Endometrium (tissue), 2 donors: ENCODE data around the gene RGL1.

Experiments used
- FAIRE-seq: peaks from 2 replicates; lab custom pipeline; 2012; peaks lifted over from hg19 to GRCh38; lab: Jason Lieb, UNC
- donor health status: control.
- donor health status: control.

The RGL1 gene

DNA sequence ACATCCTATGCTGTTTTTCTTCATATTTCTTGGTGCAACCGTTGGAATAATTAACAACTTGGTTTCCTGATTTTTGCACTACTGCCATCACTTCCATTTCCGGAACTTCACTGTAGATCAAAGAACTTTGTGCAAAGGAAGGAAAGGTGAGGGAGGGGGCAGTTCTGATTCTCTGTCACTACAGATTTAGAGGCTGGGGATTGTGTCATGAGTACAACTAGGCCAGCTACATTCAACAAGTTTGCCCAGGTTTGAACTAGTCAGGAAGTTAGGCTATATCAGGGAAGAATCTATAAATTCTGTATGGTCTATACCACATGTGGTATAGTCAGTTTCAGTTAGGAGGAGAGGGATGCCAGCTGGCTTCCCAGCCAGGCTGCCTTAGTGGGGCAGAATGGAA lies 84.2 kb downstream of the RGL1 start:
- no peak for FAIRE-seq

DNA sequence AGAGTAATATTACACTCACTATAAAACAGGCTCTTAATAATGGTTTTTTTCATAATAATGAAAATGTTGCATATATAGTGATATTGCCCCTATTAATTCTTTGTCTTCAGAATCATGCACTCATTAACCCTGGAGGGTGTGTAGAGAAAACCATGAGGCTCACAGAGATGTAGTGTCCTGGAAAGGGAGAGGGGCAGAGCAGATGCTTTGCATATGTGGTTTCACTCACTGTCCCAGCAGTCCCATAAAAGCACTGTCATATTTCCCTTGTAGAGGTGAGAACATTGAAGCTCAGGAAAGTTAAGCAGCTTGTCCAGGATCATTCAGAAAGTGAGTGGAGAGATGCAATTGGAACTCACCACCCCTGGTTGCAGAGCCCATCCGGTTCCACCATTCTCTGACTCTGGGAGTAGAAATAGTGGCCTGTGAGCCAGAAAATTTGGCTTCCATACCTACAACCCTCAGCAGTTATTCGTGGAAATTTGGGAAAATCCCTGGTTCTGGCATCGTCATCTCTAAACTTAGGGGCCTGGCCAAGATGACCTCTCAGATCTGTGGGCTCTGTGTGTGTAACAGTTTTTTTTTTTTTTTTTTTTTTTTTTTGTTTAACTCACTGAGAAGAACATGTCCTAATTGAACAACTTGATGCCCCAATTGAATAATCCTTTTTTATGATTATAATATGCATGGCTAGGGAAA lies 86.4 kb downstream of the RGL1 start:
- FAIRE-seq, result no peak

DNA sequence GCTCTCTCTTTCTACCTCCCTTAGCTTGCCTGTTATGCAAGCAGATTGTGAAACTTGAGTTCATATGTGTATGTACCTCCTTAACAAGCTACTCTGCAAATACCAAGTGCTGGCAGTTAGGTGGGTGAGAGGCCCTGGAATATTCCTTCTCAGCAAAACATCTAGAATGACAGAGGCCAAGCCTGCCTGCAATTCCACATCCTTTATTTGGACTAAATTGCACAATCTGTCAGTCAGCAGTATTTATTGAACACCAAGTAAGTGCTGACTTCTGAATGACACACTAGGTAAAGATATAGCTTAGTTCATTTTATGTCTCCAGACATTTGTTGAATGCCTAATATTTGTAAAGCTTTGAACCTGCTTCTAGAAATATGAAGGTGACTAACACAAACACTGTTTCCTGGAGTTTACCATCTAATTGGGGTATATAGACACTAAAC lies 87.5 kb downstream of the RGL1 start:
- no peak for FAIRE-seq

DNA sequence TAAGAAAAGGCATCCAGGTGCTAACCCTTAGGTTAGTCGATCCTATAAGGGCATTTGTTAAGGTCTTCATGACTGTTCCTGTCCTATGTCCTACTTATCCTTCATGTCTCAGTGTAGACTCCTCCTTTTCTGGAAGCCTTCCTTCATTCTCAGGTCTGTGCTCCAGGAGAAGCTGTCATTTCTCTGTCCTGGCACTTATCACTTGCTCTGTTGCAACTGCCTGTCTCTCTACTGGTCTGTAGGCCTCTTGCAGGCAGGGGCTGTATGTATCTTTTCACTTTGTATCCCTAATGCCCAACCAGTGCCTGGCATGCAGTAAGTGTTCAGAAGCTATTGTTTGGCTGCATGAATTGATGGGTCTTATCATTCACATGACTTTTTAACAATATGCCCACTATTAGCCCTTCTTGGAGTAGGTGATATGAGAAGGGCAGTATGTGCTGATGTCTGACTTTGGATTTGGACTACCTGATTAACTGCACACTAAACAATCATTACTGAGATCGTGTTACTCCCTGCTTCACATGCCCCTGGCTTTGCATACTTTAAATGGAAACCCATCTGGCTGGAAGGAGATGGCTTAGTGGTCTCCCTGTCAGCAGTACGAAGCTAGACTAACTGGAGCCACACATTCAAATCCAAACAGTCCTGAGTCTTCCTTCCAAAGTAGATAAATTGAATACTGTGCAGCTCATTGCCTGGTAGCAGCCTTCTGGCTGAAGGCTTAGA lies 88.8 kb downstream of the RGL1 start:
- no peak for FAIRE-seq

DNA sequence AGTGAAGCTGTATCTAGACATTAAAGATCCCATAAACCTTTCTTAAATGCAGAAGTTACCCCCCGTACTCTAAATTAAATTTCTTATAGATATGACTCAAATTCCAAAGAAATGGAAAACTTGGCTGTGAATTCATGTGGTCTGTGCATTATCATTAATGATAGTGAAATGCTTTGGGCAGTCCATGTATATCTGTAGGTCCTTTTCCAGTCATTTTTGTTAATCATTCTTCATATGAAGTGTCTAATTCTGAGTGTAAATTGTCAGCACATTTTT lies 89.3 kb downstream of the RGL1 start:
- FAIRE-seq, result no peak

DNA sequence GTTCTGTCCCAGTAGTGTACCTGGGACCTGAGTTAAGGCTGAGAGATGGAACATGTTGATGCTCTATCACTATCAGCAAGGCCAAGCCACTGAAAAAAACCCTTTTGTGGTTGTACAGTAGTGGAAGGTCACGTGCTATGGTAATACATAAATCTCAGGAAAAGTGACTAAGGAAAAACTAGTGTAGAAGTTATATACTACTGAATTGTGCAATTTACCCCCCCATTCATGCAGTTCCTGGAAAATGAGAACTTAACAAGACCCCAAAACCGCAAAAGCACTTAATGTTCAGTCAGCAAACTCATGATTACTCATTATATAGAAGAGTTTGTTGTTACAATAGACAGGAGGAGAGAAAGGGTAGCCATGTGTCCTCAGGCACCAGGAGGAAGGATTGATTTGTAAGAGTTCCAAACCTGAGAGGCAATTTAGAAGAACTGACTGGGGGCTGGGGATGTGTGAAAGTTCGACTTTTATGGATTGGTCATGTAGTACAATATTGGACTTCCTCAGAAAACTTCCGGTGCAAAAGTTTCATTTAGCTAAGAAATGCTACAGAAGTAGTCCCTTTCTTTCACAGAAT lies 91.6 kb downstream of the RGL1 start:
- no peak for FAIRE-seq

DNA sequence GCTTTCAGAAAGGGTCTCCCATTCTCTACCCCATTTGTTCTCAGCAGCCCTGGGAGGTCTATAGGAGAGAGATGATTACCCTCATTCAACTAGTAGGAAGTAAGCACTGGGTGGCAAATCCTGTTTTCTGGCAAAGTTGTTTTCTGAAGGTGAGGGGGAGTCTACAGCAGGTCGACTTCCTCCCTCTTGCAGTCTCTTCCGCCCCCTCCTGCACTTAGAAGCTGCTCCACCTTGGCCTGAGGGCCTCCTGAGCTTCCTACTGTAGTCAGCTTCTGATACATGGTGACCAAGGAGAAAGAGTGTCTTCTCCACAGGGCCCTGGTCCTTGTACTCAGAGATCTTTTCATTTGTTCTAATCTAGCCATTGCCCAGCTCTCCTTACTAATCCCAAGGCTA lies 93.1 kb downstream of the RGL1 start:
- FAIRE-seq, result no peak

DNA sequence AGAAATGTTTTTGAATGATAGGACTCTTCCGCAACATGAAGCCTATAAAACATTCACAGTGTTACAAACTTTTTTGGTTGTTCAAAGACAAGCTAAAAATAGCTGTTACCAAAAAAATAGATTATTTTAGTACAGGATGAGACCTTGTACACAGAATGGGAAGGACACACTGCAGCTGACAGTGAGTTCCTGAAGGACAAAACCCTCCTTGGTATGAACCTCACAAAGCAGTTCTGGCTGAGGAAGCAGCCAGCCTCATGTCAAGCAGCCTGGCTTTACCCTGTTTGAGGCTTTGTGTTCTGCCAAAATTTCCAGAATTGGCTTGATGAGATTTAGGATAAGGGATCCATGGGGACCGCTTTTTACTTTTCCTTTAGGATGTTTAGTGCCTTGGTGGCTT lies 93.7 kb downstream of the RGL1 start:
- no peak for FAIRE-seq

DNA sequence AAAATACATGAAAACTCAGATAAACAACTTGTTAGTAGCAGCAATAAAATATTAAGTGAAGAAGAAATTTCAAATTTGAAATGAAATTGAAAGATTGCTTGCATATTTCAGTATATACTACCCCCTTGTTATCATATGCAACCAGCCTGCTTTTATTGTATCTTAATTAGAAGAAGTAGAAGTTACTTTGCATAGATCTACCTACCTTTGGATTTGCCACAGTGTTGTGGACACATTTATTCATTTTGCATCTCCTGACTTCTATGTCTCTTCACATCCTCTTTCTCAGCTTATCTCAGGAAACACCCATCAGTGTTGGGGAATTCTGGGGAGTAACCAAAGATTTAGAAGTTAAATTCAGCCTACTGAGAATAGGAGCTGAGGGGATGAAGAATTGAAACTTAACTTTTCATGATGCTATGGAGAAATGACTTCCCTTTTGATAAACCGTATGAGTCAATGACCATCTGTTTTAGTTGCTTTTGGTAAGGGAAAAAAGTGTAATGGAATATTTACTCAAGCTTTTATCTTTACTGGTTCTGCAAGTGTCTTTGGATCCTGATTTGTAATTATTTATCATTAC lies 96.9 kb downstream of the RGL1 start:
- FAIRE-seq, result no peak

DNA sequence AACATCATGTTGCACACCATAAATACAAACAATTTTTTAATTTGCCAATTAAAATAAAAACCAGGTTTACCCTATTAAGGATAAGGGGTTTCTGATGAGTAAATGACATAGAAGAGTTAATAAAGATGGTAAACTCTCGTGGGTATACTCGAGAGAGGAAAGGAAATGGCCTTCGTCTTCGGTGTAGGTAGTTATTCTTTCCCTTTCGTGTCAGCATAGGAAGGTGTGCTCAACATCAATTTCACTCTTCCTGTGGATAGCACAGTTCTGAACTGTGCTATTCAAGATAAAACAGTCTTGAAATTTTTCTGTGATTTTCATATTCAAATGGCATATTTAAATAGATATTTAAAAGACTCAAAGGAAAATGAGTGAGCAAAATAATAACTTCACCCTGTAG lies 98.2 kb downstream of the RGL1 start:
- no peak for FAIRE-seq

DNA sequence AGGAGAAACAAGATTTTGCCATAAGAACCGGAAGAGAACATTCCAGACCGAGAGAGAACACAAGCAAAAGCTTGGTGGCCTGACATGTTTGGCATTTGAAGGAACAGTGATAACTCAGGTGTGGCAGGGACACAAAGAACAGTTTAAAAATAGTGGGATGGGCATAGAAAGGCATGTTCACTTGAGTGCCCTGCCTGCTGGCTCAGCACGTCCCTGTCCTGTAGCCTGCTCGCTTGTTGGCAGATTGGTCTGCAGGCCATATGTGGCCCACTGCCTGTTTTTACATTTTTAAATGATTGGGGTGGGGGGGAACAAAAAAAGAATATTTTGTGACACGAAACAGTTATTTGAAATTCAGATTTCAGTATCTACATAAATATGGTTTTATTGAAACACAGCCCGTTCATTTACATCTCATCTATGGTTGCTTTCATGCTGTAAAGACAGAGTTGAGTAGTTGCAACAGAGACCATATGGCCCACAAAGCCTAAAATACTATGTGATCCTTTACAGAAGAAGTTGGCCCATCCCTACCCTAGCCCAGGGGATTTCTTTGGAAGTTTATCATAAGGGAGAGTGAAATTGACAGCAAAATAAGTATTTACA lies 100.7 kb downstream of the RGL1 start:
- FAIRE-seq, result no peak

DNA sequence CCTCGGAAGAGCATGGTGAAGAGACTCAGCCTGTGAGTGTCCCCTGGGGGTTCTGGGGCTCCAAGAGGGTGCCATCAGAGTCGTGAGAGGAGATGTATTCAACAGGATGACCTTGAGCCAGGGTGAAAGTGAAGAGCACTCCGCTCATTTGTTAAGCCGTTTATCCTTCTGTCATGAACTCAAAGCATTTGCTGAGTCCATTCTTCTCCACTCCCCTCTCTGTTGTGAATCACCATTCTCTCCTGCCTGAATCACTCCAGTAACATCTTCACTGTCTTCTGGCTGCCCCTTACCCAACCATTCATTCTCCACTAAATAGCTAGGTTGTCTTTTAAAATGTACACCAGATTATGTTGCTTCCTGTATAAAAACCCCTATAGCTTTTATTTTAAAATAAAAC lies 102.2 kb downstream of the RGL1 start:
- FAIRE-seq, result no peak

DNA sequence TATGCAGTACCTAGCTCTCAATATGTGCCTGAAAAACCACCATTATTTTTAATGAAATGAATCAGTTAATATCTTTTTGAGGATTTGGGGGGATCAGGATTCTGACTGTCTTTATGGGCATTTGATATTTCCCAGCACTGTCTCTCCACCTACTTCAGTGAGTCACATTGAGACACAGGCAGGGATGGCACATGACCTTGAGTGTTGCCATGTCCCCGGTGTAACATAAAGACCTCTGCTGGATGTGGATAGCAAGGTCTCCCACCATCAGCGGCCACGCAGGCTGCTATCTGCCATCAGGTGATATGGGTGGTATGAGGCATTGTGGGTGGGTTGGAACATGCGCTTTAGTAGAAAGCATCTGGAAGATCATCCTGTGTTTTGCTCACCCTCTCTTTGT lies 103.2 kb downstream of the RGL1 start:
- FAIRE-seq, result no peak

DNA sequence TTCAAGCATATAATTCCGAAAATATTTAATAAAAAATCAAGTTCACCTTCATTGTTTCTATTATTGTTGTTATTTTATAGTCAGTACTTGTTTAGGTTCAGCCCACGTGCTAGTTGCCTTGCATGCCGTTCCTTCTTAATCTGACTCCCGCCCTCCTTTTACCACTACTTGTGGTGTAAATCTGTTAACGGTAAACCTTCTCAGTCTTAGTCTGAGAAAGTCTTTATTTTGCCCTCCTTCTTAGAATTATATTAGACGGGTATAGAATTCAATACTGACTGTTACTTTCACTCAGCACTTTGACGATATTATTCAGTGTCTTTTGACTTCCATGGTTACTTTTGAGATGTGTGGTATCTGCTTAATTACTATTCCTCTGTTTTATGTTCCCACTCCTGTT lies 104.8 kb downstream of the RGL1 start:
- no peak for FAIRE-seq

DNA sequence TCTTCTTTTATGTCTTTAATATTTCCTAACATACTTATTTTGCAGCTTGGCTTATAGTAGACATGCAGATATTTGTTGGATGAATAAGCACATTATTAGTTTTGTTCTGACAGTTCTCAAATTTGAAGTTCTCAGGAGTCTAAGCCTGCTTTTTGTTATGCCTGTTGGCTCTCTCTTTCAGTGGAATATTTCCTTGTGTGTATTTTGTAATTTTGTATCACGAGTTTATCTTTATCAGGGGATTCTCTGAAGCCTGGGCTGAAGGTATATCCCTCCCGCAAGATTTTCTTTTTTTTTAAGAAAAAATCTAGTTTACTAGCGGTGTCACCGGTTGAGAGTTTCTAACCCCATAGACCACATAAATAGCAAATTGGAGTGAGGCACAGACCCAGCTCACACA lies 105.9 kb downstream of the RGL1 start:
- no peak for FAIRE-seq

DNA sequence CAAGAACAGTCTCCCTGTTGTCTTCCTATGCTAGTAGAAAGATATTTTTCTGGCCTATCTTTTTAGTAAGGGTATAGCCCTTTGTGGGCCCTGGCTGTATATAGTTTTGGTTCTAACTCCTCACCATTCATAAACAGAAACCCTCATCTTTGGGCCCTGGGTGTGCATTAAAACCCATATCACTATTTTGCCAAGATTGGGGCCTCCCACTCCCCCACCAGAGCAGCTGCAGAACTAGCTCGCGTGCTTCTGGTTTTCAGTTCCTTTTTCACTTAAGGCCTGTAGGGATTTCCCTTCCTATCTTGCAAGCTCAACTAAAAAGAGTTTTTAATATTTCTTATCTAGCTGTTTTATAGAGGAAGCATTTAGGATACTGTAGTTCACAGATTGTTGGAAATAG lies 106.4 kb downstream of the RGL1 start:
- no peak for FAIRE-seq

DNA sequence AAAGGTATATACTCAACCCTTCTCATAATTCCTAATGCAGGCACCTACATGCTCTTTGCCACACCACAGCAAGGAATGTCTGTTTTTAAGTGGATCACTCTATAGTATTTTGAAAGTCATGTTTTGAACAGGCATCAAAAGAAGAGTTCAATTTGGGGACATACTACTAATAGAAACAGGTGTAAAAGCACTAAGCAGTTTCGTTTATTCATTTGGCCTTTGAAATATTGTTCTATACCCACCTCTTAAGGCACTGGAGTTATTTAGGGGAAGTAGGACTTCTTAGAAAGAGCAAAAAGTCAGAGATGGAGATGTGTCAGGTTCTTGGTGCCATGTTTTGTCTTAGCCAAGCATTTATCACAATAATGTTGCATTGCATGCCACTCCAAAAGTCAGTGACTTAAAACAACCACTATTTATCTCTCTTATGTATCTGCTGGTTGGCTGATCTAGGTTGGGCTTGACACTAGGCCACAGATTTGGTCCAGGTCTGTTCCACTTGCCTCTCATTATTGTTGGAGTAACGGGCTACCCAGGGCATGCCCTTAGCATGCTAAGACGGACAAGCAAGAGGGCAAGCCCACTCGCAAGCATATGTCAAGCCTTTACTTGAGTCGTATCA lies 107.5 kb downstream of the RGL1 start:
- FAIRE-seq, result no peak

DNA sequence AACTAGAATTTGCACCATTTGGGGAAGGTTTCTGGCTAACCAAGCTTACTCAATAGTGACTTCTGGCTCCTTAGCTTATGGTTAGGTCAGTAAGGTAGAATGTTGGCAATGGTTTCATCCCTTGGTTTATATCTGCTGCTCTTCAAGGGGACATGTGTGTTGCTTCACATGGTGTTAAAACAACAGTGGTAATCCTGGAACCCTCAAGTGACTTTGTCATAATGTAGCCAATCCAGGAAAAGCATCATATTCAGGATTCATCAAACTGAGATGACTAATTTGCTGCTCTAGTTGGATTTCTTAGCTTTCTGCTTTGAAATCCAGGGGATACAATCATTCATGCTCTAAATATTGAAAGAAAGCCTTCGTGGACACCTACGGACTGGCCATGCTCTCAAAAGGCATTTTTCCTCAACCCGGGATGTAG lies 108.7 kb downstream of the RGL1 start:
- FAIRE-seq, result no peak

DNA sequence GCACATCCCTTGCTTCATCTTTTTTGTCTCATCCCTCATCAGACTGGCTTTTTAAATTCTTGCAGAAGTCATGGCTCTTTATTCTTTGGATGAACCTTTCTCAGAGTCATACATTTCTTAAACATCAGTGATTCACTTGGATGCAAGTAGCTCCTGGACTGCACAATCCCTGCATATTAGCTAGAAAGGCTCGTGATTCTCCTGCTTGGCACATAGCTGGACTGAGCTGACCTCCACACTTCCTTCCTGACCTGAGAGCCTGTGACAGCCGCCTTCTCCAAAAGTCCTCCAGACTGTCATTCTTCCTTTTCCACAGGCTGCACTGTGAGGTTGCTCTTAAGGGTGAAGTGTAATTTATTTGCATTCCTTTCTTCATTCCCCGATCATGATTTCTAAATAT lies 109.4 kb downstream of the RGL1 start:
- FAIRE-seq, result no peak

DNA sequence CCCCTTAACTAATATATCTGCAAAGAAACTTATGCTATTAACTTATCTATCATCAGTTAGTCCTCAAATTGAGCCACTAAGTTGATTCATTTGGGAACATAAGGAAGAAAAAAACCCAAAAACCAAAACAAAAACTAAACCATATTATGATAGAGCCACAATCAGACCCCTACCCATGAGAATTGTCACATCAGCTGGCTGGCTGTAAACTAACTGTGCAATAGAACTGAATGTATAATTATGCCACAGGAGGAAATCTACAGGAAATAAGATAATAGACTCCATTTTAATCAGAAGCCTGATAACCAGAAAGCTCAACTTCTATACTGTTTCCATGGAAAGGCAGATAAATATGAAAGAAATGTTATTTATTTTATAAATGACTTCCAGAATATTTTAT lies 110.0 kb downstream of the RGL1 start:
- FAIRE-seq, result no peak

DNA sequence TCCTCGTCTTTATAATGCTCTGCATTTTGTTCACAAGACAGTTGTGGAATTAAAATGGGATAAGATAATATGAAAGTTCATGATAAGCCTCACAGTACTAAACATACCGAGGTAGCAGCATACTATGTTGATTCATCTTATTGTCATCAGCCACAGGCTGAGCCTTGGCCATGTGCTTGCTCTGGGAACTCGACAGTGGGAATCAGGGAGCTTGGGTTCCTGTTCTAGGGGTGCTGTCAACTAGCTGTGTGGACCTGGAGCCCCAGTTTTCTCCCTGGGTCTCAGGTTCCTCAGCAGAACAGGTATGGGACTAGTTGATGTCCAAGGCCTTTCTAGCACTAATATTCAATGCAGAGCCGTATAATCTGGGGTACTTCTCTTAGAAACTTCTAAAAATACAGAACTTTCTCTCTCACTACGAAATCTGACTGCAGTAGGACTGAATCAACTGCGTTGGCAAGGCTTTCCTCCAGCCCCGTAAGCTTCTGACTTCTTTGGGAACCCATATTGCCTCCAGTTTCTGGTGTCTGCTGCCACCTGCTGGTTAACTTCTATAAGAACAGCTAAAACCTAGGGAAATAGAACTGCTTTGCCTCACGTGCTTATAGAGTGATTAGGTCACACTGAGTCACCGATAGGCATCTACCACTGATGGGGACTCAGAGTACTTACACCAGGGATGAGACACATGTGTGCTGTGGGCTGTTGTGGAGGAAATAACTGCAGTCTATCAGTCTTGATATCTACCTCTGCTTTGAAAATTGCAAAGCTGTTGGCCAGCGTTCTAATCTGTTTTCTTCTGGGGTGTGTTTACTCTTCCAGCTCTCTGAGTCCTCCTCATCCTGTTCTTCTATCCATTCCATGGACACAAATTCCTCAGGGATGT lies 110.9 kb downstream of the RGL1 start:
- FAIRE-seq, result peak; percentile 8

DNA sequence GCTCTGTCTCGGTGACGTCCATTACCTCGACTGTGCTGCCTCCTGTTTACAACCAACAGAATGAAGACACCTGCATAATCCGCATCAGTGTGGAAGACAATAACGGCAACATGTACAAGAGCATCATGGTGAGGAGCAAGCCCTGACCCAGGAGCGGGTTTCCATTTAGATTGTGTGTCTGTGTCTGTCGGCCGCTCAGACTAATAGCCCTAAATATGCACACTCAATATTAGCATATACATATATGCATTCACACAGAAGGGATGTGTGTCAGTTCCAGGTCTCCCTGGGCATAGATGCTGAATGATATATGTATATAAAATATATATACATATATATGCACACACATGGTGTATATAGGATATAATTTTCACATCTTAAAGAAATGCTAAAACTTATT lies 111.7 kb downstream of the RGL1 start:
- FAIRE-seq, result no peak
